PC-9 (cell line): ENCODE measurements around the gene ELAC1. TPM values are rescaled to one million over a fixed set of nuclear protein-coding genes. Genes with fewer than 3 reads are reported as not detected.
"Not testable (repeated sequence)": the region's sequence is repeated elsewhere in the genome, so short reads cannot be mapped to it uniquely, and the experiment has no call there.

Experiments used
- BruUV-seq: library from RNA; stranded (reverse); fragments of 400-500 nt; replicated peaks from 2 replicates; lab custom pipeline; 2021; lab: Mats Ljungman, UMichigan
- CTCF ChIA-PET: fragments of 300-600 bp; sonication (Branson Sonifier 250); formaldehyde crosslinking; loops from one replicate; lab custom pipeline; 2022; ENCODE audit warnings: antibody characterized with exemption; lab: Charles Lee
- POLR2A ChIA-PET: fragments of 300-600 bp; sonication (Branson Sonifier 250); formaldehyde crosslinking; loops from one replicate; lab custom pipeline; 2022; ENCODE audit warnings: antibody characterized with exemption; ENCODE audit not compliant: unreplicated experiment; lab: Charles Lee
- DNase-seq, 2 experiments: peaks; one replicate each; pipeline versions ENCODE4 v3.0.0 to v3.0.0-alpha.2; 2015 to 2022; ENCODE audit warnings: mixed read lengths in 1 of 2
- H2AFZ ChIP-seq: fragments of 200-600 bp; sonication (generic); 2 replicates; pipeline ENCODE4 v1.8.1; 2017; ENCODE audit warnings: antibody characterized with exemption
- H3F3A ChIP-seq: fragments of 200-600 bp; sonication (generic); 2 replicates; pipeline ENCODE4 v1.8.1; 2017; ENCODE audit warnings: antibody characterized with exemption, mild to moderate bottlenecking, low read depth; ENCODE audit not compliant: insufficient read depth
- H3K27ac ChIP-seq: fragments of 200-600 bp; sonication (generic); 2 replicates; pipeline ENCODE4 v1.6.1; 2016; ENCODE audit warnings: mixed run types
- H3K27me3 ChIP-seq: fragments of 200-600 bp; sonication (generic); 2 replicates; pipeline ENCODE4 v1.6.1; 2016; ENCODE audit warnings: low read depth, mixed run types; ENCODE audit not compliant: insufficient read depth
- H3K36me3 ChIP-seq: fragments of 200-600 bp; sonication (generic); 2 replicates; pipeline ENCODE4 v1.6.1; 2016; ENCODE audit warnings: low read depth, mixed run types
- H3K4me1 ChIP-seq: fragments of 200-600 bp; sonication (generic); replicated peaks from 2 replicates; pipeline ENCODE4 v1.6.1; 2016; ENCODE audit warnings: mixed run types; ENCODE audit not compliant: insufficient read depth
- H3K4me2 ChIP-seq: fragments of 200-600 bp; sonication (generic); 2 replicates; pipeline ENCODE4 v1.6.1; 2017; ENCODE audit warnings: mixed run types
- H3K4me3 ChIP-seq: fragments of 200-600 bp; sonication (generic); 2 replicates; pipeline ENCODE4 v1.6.1; 2016; ENCODE audit warnings: mixed run types
- H3K79me2 ChIP-seq: fragments of 200-600 bp; sonication (generic); 2 replicates; pipeline ENCODE4 v1.6.1; 2017; ENCODE audit warnings: low read depth, mixed run types
- H3K9me2 ChIP-seq: fragments of 200-600 bp; sonication (generic); 2 replicates; pipeline ENCODE4 v1.8.1; 2017; ENCODE audit warnings: mild to moderate bottlenecking; ENCODE audit not compliant: insufficient read depth
- H3K9me3 ChIP-seq: fragments of 200-600 bp; sonication (generic); 2 replicates; pipeline ENCODE4 v1.8.1; 2016; ENCODE audit warnings: low read depth; ENCODE audit not compliant: insufficient read depth
- H4K20me1 ChIP-seq: fragments of 200-600 bp; sonication (generic); 2 replicates; pipeline ENCODE4 v1.8.1; 2017; ENCODE audit not compliant: insufficient read depth
- CTCF ChIP-seq: fragments of 200-600 bp; sonication (generic); conservative IDR thresholded peaks from 2 replicates; pipeline ENCODE4 v1.6.1; 2017; ENCODE audit warnings: mixed run types, antibody characterized with exemption, mild to moderate bottlenecking, moderate library complexity
- EZH2 ChIP-seq: fragments of 200-600 bp; sonication (generic); IDR thresholded peaks from 2 replicates; pipeline ENCODE4 v1.8.0; 2017; ENCODE audit warnings: antibody characterized with exemption, low read depth
- intact Hi-C: fragments of 100-400 bp; cut with micrococcal nuclease; formaldehyde crosslinking; loops from one replicate; pipeline ENCODE4 v1.10.0; 2022; ENCODE audit not compliant: unreplicated experiment
- total RNA-seq: library from RNA; stranded (reverse); gene quantifications from 2 replicates; pipeline ENCODE4 v1.2.3, GENCODE V29; 2021

Gene ELAC1
- total RNA-seq, 1 experiment from 2014 or later, result 6.0 TPM

GRCh38 chr18:50937183-50937582 lies 30.7 kb upstream of the ELAC1 start:
- H3K4me2 ChIP-seq, result no peak overlapping the region
- H3K27me3 ChIP-seq, result no peaks in the 10 kb centered on the region
- no peaks in the 10 kb centered on the region for H3K4me1 ChIP-seq
- no peaks in the 10 kb centered on the region for H4K20me1 ChIP-seq
- intact Hi-C loops, result no loop called here
- H3K79me2 ChIP-seq, result no peaks in the 10 kb centered on the region
- DNase-seq, result no peak
- no peaks in the 10 kb centered on the region for H3K9me2 ChIP-seq
- ChIA-PET POLR2A (no interaction called here), CTCF (no interaction called here)
- H3K4me3 ChIP-seq, result no peak overlapping the region
- TF ChIP-seq CTCF, result no peak
- TF ChIP-seq EZH2, result no peak
- no peak overlapping the region for H2AFZ ChIP-seq
- H3K9me3 ChIP-seq, result no peaks in the 10 kb centered on the region
- no TSS peak for BruUV-seq
- no peaks in the 10 kb centered on the region for H3K36me3 ChIP-seq
- H3F3A ChIP-seq, result peaks cover 9% of the 10 kb centered on the region; the same call in 1 of the 2 replicates
- no peak overlapping the region for H3K27ac ChIP-seq

- intact Hi-C loops, result no loop called here
- TF ChIP-seq EZH2 (no peak), CTCF (no peak)
- Histone ChIP-seq H3K4me2 (no peak overlapping the region), H3F3A (peaks cover 9% of the 10 kb centered on the region; the same call in 1 of the 2 replicates), H3K9me3 (no peaks in the 10 kb centered on the region), H3K27ac (no peak overlapping the region), H3K36me3 (no peaks in the 10 kb centered on the region), H3K27me3 (no peaks in the 10 kb centered on the region), H3K4me3 (no peak overlapping the region), H3K4me1 (no peaks in the 10 kb centered on the region), H2AFZ (no peak overlapping the region), H3K9me2 (no peaks in the 10 kb centered on the region), H4K20me1 (no peaks in the 10 kb centered on the region), H3K79me2 (no peaks in the 10 kb centered on the region)
- no peak for DNase-seq
- ChIA-PET CTCF (interaction anchor here (0.6 to 0.7 kb wide), 2 partner anchors 19 to 28 kb away, joined by 5 read pairs; no protein-coding TSS in a partner anchor), POLR2A (no interaction called here)
- no TSS peak for BruUV-seq
These were observed 28.9 kb upstream of the ELAC1 start for GRCh38 chr18:50938912-50939311.

- Histone ChIP-seq H3K27ac (no peak overlapping the region), H3K4me2 (no peak overlapping the region), H3F3A (peaks cover 2% of the 10 kb centered on the region; the same call in 1 of the 2 replicates), H3K36me3 (no peaks in the 10 kb centered on the region), H3K4me1 (no peaks in the 10 kb centered on the region), H3K27me3 (no peaks in the 10 kb centered on the region), H3K9me2 (no peaks in the 10 kb centered on the region), H2AFZ (no peak overlapping the region), H4K20me1 (no peaks in the 10 kb centered on the region), H3K4me3 (no peak overlapping the region), H3K9me3 (no peaks in the 10 kb centered on the region), H3K79me2 (no peaks in the 10 kb centered on the region)
- ChIA-PET POLR2A (no interaction called here), CTCF (no interaction called here)
- BruUV-seq, result no TSS peak
- intact Hi-C loops, result no loop called here
- no peak for DNase-seq
- TF ChIP-seq CTCF, result no peak
- no peak for TF ChIP-seq EZH2
These were observed 23.5 kb upstream of the ELAC1 start for GRCh38 chr18:50944245-50944932.

- H2AFZ ChIP-seq, result not testable (repeated sequence)
These were observed 21.9 kb upstream of the ELAC1 start for GRCh38 chr18:50945918-50946317.

More at GRCh38 chr18:50945918-50946317, 21.9 kb upstream of the ELAC1 start:
- BruUV-seq, H3K36me3 ChIP-seq, H3K9me3 ChIP-seq, H3K9me2 ChIP-seq, H3K4me3 ChIP-seq, H3K27ac ChIP-seq, H3K79me2 ChIP-seq, H3K4me2 ChIP-seq, CTCF ChIA-PET, H3K27me3 ChIP-seq, H4K20me1 ChIP-seq, H3F3A ChIP-seq, H3K4me1 ChIP-seq, DNase-seq, intact Hi-C loops, POLR2A ChIA-PET: not testable (repeated sequence)
